Natural killer cell (primary cell): ENCODE results near the gene NOP56. TPM values are rescaled to one million over a fixed set of nuclear protein-coding genes. Genes with fewer than 3 reads are reported as not detected.

Source experiments
- ATAC-seq, 3 donors: fragments of 150-1000 bp in 2 of 3; fragments of 200-7000 bp in 1 of 3; cut with Tn5 transposase; 1 replicate in 1 of 3; 2 replicates in 2 of 3; pipeline ENCODE4 v1.10.0; 2021; ENCODE audit warnings: mild to moderate bottlenecking in 2 of 3, moderate library complexity in 2 of 3
- DNase-seq, 2 donors: peaks; one replicate each; pipeline versions ENCODE4 v3.0.0 to v3.0.0-alpha.2; 2013 to 2021; ENCODE audit warnings: mixed read lengths in 1 of 2
- H3K27ac ChIP-seq: one replicate; pipeline ENCODE4 v1.5.1; 2013; ENCODE audit warnings: mild to moderate bottlenecking, low read length
- H3K27me3 ChIP-seq: one replicate; pipeline ENCODE4 v1.6.1; 2013; ENCODE audit warnings: low read length; ENCODE audit not compliant: control insufficient read depth, insufficient read depth
- H3K36me3 ChIP-seq: one replicate; pipeline ENCODE4 v1.6.1; 2013; ENCODE audit warnings: low read length; ENCODE audit not compliant: control insufficient read depth, insufficient read depth
- H3K4me1 ChIP-seq: one replicate; pipeline ENCODE4 v1.6.1; 2013; ENCODE audit warnings: low read length; ENCODE audit not compliant: control insufficient read depth, insufficient read depth
- H3K4me3 ChIP-seq: one replicate; pipeline ENCODE4 v1.5.1; 2013; ENCODE audit warnings: low read length
- H3K9me3 ChIP-seq: one replicate; pipeline ENCODE4 v1.6.1; 2013; ENCODE audit warnings: low read length; ENCODE audit not compliant: control insufficient read depth, insufficient read depth
- H3K27ac Mint-ChIP-seq, 2 donors: one replicate each; pipeline ENCODE4 v1.8.0; 2022; ENCODE audit warnings: mild to moderate bottlenecking in 2 of 2, mixed read lengths in 2 of 2, moderate library complexity in 1 of 2
- H3K27me3 Mint-ChIP-seq, 2 donors: one replicate each; pipeline ENCODE4 v1.8.0; 2022; ENCODE audit warnings: low read depth in 2 of 2, mixed read lengths in 2 of 2
- H3K36me3 Mint-ChIP-seq: one replicate; pipeline ENCODE4 v1.8.0; 2022; ENCODE audit warnings: mixed read lengths
- H3K4me1 Mint-ChIP-seq, 2 donors: one replicate each; pipeline ENCODE4 v1.8.0; 2022; ENCODE audit warnings: mixed read lengths in 2 of 2
- H3K4me3 Mint-ChIP-seq: one replicate; pipeline ENCODE4 v1.8.0; 2022; ENCODE audit warnings: mild to moderate bottlenecking, moderate library complexity, mixed read lengths
- H3K9me3 Mint-ChIP-seq, 2 donors: one replicate each; pipeline ENCODE4 v1.8.0; 2022; ENCODE audit warnings: mixed read lengths in 2 of 2
- CTCF ChIP-seq: fragments of 200-600 bp; IDR thresholded peaks from one replicate; pipeline ENCODE4 v1.8.0; 2022; ENCODE audit warnings: antibody characterized with exemption
- WGBS: methylation state at CpG from one replicate; pipeline ENCODE4 v1.1.7; 2013; ENCODE audit warnings: missing lambda C conversion rate; ENCODE audit not compliant: insufficient coverage; 5-methylcytosine and 5-hydroxymethylcytosine counted together
- intact Hi-C: fragments of 100-400 bp; cut with micrococcal nuclease; formaldehyde crosslinking; loops from one replicate; pipeline ENCODE4 v1.14.2; 2022
- total RNA-seq, 4 donors: library from RNA; stranded (reverse); fragments of 120-200 nt in 1 of 4; gene quantifications; one replicate each; pipeline versions ENCODE4 v1.2.3 to v1.2.4, GENCODE V29; 2013 to 2022

NOP56 gene
- total RNA-seq = 100 to 1,000 TPM; 169 to 216 (median 214) TPM
- 198 TPM for total RNA-seq (2013)

GRCh38 chr20:2651772-2652723 is at the start of gene NOP56:
TSS of gene NOP56 (plus strand) at chr20:2652632. CDS start at chr20:2652661, 29 bp downstream.
- H3K27ac Mint-ChIP-seq = peak within 1 kb of the TSS; percentile 79 to 87
- TF ChIP-seq CTCF = no peak
- peaks cover 16 to 33% of the 10 kb centered on the region in 2 donors for H3K4me1 Mint-ChIP-seq
- peaks cover 33% of the 10 kb centered on the region for H3K36me3 ChIP-seq
- H3K36me3 Mint-ChIP-seq = peaks cover 10% of the 10 kb centered on the region
- H3K27ac ChIP-seq = peak within 1 kb of the TSS; percentile 65
- no peaks in the 10 kb centered on the region for H3K27me3 ChIP-seq
- H3K4me1 ChIP-seq = peaks cover 24% of the 10 kb centered on the region
- no peaks in the 10 kb centered on the region for H3K9me3 Mint-ChIP-seq
- H3K4me3 ChIP-seq = peak within 1 kb of the TSS; percentile 77
- WGBS = under 1% methylated on average over 100 of the region's 101 CpGs
- intact Hi-C loops = loop anchor here (1.0 kb wide), 1 partner anchor 12 kb away; the partner anchor contains the start of gene IDH3B
- no peaks in the 10 kb centered on the region for H3K9me3 ChIP-seq
- peak; percentile 96 to 98 for DNase-seq
- H3K4me3 Mint-ChIP-seq = peak within 1 kb of the TSS; percentile 95
- no peaks in the 10 kb centered on the region for H3K27me3 Mint-ChIP-seq
- ATAC-seq = peak; percentile 94 to 99 (median 96)

GRCh38 chr20:2602746-2603145 is 49.7 kb upstream of the NOP56 start:
- Histone ChIP-seq H3K27me3 (no peaks in the 10 kb centered on the region), H3K4me1 (no peaks in the 10 kb centered on the region), H3K9me3 (peaks cover 9% of the 10 kb centered on the region), H3K36me3 (no peaks in the 10 kb centered on the region), H3K27ac (no peak overlapping the region), H3K4me3 (no peak overlapping the region)
- Mint-ChIP-seq H3K27me3 (peaks cover 4 to 25% of the 10 kb centered on the region in 2 donors), H3K36me3 (peaks cover 12% of the 10 kb centered on the region), H3K4me1 (no peaks in the 10 kb centered on the region), H3K9me3 (peaks cover 8 to 10% of the 10 kb centered on the region in 2 donors), H3K27ac (no peak overlapping the region), H3K4me3 (no peak overlapping the region)
- WGBS = 91% methylated on average over 4 of the region's 4 CpGs
- intact Hi-C loops = no loop called here
- TF ChIP-seq CTCF = no peak
- ATAC-seq = no peak
- no peak for DNase-seq

GRCh38 chr20:2603816-2604505 is 48.5 kb upstream of the NOP56 start:
- no peaks in the 10 kb centered on the region for H3K4me1 Mint-ChIP-seq
- H3K27me3 Mint-ChIP-seq = peaks cover 6 to 16% of the 10 kb centered on the region in 2 donors
- Histone ChIP-seq H3K4me3 (no peak overlapping the region), H3K27ac (no peak overlapping the region), H3K36me3 (no peaks in the 10 kb centered on the region), H3K9me3 (peaks cover 9% of the 10 kb centered on the region), H3K27me3 (no peaks in the 10 kb centered on the region), H3K4me1 (no peaks in the 10 kb centered on the region)
- peaks cover 12% of the 10 kb centered on the region for H3K36me3 Mint-ChIP-seq
- ATAC-seq = no peak
- WGBS = 78% methylated on average over 7 of the region's 7 CpGs
- no peak for TF ChIP-seq CTCF
- intact Hi-C loops = no loop called here
- H3K9me3 Mint-ChIP-seq = peaks cover 8 to 10% of the 10 kb centered on the region in 2 donors
- no peak overlapping the region for H3K4me3 Mint-ChIP-seq
- no peak overlapping the region for H3K27ac Mint-ChIP-seq
- DNase-seq = no peak
